HG03342 (cell line): ENCODE measurements around the gene MOB3C.
A peak's percentile ranks its signal among the peaks of the same experiment; 100 is the strongest.
"Not testable (repeated sequence)": the region's sequence is repeated elsewhere in the genome, so short reads cannot be mapped to it uniquely, and the experiment has no call there.

Experiments used
- ATAC-seq: cut with Tn5 transposase; IDR thresholded peaks from one replicate; pipeline ENCODE4 v1.9.1; 2021; ENCODE audit warnings: mild to moderate bottlenecking, moderate library complexity; ENCODE audit not compliant: unreplicated experiment

MOB3C gene

DNA sequence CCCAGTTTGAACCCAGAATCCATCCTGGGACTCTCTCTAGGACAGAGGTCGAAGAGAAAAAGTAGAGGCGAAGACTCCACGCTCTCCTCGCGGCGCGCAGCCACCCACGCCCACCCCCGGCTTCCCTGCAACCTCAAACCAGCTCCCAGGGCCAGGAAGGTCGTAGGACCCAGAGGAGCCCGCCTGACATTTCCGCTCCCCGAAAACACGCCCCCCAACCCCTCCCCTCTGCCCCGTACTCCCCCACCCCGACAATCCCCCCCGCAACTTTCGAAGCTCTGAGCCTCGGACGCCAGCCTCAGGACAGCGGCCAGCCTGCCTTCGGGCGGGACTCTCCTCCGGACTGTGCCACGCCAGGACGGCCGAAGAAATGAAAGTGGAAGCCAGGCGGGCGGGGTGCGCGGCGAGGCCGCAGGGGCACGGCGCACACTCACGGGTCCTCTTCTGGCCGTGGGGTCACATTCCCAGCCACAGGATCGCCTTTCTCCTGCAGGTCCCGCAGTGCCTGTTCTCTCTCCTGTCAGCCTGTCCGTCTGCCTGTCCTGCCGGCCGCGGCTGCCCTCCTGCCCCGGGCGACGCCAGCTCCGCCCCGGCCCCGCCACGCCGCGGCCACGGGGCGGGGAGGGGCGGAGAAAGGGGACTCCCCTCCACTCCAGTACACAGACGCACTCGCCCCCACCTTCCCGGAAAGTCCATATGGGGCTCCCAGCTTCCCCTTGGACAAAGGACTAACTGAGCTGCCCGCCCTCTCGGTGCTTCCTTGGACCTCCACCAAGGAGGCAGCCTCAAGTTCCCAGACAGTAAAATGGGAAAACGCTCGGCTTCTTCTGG lies at the start of gene MOB3C:
Gene MOB3C, minus strand, starts transcription at position 535 of the 831 bp plus-strand sequence. CDS start 3,490 bp downstream, outside the sequence.
- peak; percentile 55 for ATAC-seq

DNA sequence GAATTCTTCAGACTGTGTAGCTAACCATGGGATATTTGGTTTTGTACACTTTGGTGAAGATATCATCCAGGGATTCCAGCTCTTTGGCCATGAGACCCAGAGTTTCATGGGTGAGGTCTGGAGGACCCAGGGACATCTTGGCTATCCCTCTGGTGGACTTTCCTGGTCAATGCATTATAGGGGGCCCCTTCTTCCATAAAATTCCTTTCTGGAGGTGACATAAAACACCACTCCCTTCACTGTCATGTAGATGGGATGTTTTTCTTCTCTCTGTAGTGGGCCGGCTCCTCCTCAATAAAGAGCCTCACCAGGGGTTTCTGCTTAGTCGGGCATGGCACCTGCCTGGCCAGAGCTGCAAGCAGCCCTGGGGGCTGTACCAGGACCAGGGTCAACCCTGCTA lies 49.4 kb upstream of the MOB3C start:
- ATAC-seq: no peak

DNA sequence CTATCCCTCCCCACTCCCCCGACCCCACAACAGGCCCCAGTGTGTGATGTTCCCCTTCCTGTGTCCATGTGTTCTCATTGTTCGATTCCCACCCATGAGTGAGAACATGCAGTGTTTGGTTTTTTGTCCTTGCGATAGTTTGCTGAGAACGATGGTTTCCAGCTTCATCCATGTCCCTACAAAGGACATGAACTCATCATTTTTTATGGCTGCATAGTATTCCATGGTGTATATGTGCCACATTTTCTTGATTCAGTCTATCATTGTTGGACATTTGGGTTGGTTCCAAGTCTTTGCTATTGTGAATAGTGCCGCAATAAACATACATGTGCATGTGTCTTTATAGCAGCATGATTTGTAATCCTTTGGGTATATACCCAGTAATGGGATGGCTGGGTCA lies 46.3 kb upstream of the MOB3C start:
- not testable (repeated sequence) for ATAC-seq

DNA sequence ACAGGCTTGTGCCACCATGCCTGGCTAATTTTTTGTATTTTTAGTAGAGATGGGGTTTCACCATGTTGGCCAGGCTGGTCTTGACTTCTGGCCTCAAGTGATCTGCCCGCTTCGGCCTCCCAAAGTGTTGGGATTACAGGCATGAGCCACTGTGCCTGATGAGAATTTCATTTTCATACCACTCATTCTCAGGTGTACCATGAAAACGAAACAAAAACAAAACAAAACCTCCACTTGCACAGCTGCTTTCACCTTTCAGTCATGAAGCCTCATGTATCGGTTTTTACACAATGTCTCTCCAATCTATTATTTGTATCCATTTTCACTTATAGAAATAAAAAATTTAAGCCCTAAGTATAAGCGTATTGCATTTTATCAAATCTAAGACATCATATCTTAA lies 43.5 kb upstream of the MOB3C start:
- peak; percentile 83 for ATAC-seq

DNA sequence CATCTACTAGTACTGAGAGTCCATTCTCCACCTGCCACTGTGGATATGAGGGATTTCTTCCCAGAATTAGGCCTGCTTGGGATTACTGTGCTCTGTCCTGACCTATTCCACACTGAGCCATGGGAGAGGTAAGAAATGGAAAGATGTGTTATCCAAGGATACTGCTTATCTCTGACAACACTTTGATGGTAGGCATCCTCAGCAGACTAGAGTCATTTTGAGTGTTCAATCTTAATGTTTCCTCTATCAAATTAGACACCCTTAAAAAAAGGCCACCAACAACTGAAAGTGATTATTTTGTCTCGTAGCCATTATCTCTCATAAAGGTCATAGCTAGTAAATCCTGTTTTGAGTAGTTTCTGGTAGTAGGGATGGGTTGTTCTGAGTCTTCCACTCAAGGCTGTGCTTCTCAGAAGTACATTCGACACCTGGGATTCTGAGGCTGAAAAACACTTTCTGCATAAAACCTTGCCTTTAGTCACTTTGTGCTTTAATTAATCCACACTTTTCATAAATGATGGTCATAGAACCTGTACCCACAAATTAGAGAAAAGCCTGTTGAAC lies 42.8 kb upstream of the MOB3C start:
- no peak for ATAC-seq

DNA sequence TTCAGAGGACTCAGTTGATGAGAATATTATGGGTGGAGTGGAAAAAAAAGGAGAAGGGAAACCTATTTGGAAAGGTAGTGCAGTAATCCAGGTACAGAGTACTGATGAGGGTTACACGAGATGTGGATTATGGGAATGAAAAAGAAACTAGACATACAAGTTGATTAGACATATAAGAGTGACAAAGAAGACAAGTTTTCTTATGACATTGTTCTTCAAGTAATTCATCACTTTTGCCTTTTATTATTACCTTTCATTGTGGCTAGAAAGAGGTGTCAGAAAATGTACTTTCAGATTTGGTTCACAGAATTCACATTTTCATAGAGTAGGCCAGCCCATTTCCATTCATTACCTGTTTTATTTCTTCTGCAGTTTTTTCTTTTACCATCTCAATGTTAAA lies 41.2 kb upstream of the MOB3C start:
- no peak for ATAC-seq

DNA sequence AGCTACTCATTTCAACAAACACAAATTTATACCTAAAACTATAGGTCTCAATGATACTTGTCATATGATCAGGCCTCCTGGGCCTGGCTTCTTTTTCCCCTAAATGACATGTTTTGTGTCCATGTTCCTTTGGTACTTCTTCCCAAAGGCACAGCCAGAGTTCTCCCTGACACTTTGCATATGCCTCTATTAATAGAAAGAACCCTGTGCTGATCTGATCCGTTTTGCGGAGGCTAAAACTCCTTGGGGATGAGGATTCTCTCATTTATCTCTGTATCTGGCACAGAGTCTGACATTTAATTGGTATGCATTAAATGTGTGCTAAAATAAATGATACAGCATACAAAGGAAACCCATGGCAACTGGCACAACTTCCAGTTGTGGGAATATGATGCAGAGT lies 40.0 kb upstream of the MOB3C start:
- no peak for ATAC-seq

DNA sequence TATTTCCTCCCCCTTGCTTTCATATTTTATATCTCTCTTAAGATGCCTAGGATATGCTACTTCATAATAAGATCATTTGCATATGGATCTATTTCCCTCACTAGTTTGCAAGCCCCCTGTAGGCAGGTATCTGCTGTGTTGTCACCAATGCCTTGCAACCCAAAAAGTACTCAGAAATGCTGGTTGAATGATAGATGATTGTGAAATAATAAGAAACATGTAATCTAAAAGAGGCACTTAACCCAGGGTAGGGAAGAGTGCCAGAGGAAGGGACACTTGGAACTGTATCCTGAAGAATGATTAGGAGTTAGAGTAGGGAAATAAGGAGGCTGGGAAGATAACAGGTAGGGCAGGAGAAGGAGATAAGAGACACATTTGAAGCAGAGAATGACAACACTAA lies 39.2 kb upstream of the MOB3C start:
- ATAC-seq: no peak

DNA sequence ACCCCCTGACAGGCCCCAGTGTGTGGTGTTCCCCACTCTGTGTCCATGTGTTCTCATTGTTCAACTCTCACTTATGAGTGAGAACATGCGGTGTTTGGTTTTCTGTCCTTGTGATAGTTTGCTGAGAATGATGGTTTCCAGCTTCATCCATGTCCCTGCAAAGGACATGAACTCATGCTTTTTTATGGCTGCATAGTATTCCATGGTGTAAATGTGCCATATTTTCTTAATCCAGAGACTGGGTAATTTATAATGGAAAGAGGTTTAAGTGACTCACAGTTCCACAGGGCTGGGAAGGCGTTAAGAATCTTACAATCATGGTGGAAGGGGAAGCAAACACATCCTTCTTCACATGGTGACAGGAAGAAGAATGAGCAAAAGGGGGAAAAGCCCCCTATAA lies 38.1 kb upstream of the MOB3C start:
- ATAC-seq: not testable (repeated sequence)

DNA sequence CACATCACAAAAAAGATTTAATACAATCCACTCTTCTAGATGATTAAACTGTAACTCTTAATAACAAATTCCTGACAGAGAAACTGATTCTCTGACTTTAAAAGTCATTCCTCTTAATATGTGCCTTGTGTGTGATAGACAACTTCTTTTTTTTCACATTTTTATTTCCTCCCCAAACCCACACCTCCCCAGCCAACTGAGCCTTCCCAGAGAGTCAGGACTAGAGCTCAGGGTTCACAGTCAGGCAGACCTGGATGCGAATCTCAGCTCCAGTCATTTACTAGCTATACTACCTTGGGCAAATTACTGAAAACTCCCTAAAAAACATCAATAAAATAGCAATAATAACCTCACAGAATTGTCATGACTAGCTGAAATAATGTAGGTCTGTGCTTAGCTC lies 37.4 kb upstream of the MOB3C start:
- ATAC-seq: no peak

DNA sequence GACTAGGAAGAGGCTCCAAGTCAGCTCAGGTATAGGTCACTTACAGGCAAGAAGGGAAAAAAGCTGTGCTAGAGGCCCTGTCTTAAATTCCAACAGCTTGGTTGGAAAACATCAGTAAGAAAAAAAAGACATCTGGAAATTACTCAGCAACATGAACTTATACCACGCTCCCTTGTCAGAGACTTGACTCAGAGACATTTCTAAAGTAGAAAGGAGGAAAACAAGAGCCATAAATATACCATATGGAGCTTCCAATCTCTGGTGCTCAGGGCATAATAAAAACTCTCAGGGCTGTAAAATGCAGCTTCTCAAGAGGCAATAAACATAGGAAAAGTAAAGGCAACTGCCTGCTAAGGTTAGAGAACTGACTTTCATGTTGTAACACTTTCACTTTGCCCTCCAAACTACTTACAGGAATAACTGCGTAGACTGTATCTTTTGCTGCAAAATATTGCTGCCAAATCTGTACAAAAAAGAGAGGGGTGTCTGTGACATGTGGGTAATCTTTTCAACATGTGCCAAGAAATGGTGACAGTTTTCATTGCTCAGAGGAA lies 36.9 kb upstream of the MOB3C start:
- ATAC-seq: no peak

DNA sequence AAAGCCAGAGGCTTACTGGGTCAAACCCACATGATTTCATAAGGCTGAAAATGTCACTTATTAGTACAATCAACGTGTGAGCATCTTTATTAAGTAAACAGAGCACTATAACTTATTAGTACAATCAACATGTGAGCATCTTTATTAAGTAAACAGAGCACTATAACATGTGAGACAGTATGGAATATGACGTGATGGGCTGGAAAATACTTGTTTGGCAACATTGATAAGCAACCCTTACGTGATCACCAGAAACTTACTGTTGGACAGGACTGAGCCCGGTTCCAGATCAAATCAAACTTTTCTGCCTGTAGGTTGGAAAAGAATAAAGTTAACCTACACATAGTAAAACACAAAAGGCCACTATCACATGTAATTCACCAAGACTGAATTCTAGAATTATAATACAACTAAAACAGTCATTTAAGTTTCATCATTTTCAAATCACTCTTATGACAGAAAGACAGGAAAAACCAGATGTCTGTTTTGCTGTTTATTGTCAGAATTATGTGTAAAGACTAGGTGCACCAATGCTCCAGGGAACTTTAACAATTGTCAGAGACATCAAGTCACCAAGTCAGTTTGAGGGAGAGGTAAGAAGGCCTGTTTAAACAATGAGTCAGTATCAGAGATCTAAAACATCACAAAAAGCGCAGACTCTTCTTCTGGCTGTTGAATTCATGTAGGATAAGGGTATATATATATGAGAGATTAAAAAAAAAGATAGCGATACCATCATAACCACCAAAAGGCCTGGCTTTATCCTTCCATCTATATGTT lies 35.9 kb upstream of the MOB3C start:
- ATAC-seq: no peak

DNA sequence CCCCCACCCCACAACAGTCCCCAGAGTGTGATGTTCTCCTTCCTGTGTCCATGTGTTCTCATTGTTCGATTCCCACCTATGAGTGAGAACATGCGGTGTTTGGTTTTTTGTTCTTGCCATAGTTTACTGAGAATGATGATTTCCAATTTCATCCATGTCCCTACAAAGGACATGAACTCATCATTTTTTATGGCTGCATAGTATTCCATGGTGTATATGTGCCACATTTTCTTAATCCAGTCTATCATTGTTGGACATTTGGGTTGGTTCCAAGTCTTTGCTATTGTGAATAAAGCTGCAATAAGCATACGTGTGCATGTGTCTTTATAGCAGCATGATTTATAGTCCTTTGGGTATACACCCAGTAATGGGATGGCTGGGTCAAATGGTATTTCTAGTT lies 34.5 kb upstream of the MOB3C start:
- not testable (repeated sequence) for ATAC-seq

DNA sequence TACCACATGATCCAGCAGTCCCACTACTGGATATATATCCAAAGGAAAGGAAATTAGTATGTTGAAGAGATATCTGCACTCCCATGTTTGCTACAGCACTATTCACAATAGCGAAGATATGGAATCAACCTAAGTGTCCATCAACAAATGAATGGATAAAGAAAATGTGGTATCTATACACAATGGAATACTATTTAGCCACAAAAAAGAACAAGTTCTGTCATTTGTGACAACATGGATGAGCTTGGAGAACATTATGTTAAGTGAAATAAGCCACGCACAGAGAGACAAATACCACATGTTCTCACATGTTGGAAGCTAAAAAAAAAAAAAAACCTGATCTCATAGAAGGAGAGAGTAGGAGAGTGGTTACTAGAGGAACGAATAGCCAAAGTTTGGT lies 33.9 kb upstream of the MOB3C start:
- no peak for ATAC-seq

DNA sequence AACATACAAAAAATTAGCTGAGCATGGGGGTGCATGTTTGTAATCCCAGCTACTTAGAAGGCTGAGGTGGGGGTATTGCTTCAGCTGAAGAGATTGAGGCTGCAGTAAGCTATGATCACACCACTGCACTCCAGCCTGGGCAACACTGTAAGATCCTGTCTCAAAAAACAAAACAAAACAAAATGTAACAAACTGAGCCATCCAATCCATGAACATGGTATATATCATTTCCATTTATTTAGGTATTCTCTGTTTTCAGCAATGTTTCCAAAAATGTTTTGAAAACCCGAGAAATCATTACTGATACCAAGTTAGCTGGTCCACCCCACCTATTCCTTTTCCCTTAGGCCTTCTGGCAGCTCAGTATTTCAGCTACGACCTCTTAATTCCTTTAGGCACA lies 33.2 kb upstream of the MOB3C start:
- ATAC-seq: no peak

DNA sequence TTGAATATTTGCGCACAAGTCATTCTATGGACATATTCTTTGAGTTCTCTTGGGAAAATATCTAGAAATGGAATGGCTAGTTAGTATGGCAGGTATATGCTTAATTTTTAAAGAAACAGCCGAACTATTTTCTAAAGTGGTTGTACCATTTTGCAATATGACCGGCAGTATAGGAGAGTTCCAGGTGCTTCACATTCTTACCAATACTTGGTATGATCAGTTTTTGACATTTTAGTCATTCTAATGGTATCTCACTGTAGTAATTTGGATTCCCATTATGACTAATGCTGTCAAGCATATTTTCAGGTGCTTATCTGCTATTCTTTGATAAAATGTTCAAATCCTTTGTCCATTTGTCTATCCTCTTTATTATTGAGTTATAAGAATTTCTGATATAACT lies 31.0 kb upstream of the MOB3C start:
- no peak for ATAC-seq

DNA sequence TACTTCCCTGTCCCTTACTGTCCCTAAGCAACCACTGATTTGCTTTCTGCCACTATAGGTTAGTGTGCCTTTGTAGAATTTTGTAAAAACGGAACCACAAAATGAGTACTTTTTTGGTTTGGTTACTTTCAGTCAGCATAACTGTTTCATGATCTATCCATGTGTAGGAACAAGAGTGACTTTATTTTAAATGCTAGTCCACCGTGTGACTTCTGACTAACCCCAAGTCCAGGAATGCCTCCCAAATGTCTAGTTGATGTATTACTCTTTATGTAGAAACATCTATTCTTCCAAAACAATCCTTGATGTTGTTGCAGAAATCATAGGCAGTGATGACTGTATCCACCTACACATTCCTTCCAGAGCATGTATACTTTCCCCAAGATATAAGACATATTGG lies 30.2 kb upstream of the MOB3C start:
- no peak for ATAC-seq

DNA sequence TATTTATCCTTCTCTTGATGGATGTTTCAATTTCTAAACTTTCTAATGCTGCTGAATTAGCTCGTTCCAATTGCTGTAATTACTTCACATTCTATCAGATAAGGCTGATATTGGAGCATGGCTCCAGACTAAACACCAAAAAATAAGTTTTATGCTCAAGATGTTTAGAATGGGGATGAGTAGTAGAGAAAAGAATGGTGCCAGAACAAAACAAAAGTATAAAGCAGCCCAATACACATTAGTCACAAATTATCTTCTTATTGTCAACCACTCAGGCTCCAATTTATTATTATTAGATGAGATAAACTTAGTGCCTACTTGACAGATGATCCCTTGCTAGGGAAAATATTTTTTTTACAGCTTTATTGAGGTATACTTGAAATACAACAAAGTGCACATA lies 29.7 kb upstream of the MOB3C start:
- ATAC-seq: no peak

DNA sequence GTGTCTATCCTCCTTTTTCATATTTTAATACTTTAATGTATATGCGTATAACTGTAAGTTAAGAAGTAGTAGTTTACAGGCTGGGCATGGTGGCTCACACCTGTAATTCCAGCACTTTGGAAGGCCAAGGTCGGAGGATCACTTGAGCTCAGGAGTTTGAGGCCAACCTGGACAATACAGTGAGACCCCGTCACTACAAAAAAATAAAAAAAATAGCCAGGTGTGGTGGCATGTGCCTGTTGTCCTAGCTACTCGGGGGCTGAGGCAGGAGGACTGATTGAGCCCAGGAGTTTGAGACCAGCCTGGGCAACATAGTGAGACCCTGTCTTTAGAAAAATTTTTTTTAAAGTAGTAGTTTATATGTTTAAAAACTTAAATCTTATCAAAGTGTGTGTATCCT lies 29.2 kb upstream of the MOB3C start:
- no peak for ATAC-seq

DNA sequence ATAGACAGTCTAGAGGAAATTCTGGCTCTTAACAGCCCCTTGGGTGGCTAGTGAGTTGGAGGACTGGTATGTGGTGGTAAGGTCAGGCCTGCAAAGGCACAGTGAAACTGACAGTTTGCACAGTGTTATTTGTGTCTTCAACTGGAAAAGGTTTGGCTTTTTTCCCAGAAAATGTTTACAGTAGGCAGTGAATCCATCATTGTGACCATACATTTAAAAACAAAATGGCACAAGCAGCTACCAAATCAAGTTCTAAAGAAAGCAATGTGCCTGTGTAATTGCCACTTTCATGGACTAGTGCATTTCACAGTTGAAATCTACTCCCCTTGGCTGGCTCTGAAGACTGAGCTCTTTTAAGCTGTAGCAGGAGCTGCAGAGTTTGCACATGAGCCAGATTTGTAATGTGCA lies 26.8 kb upstream of the MOB3C start:
- ATAC-seq: no peak

DNA sequence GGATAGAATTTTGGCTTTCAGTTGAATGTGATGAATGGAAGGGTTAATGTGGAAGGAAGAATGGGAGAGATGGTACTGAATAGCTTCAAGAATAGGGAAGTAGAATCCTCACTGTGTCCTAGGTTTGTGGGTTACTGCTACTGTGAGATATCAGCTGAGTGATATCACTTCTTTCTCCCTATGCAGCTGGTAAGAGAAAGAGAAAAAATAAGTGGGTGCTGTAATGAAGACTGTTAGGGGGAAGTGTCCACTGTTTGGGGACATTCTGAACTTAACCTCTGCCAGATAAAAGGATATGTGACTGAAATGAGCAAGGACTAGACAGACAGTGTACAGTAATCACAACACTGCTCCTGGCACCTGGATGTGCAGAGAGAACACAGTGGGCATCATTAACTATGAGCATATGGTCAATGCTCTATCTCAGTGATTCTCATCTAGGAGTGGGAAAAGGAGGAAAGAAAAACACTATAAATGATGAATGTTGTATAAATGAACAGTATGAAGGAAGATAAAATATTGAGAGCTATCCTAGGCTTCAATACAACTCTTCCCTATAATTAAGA lies 25.6 kb upstream of the MOB3C start:
- ATAC-seq: no peak
